Embryonic facial prominence (tissue), 1 donor: ENCODE data around the gene SLC27A5.
"Not testable (repeated sequence)": the region's sequence is repeated elsewhere in the genome, so short reads cannot be mapped to it uniquely, and the experiment has no call there.

Experiments used
- DNase-seq: peaks from one replicate; pipeline ENCODE4 v3.0.0-alpha.2; 2016; ENCODE audit errors: extremely low spot score

SLC27A5 gene

DNA sequence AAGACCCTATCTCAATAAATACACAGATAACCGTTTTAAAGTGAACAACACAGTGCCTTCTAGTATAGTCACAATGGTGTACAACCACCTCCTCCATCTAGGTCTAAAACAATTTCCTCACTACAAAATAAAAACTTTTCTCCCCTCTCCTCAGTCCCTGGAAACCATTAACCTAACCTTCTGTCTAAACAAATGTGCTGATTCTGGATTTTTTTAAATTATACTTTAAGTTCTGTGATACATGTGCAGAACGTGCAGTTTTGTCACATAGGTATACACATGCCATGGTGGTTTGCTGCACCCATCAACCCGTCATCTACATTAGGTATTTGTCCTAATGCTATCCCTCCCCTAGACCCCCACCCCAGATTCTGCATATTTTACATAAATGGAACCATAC is 17.6 kb upstream of the SLC27A5 start:
- no peak for DNase-seq

DNA sequence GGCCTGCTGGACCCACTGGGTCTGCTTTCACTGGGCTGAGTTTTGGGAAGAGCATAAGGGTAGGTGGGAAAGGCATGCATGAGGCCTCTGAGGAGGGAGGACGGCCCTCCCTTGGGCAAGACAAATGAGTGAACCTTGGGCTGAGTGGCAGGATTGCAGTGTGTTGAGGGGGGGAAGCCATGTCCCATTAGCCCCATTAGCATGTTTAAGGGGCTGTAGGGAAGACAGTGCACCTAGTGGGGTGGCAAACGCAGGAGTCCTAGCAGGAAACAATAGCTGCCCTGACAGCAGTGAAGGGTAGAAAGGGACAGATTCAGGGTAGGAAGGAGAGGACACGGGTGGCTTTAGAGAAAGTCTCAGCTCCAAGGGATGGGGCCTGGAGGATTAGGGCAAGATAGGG is 10.9 kb upstream of the SLC27A5 start:
- no peak for DNase-seq

DNA sequence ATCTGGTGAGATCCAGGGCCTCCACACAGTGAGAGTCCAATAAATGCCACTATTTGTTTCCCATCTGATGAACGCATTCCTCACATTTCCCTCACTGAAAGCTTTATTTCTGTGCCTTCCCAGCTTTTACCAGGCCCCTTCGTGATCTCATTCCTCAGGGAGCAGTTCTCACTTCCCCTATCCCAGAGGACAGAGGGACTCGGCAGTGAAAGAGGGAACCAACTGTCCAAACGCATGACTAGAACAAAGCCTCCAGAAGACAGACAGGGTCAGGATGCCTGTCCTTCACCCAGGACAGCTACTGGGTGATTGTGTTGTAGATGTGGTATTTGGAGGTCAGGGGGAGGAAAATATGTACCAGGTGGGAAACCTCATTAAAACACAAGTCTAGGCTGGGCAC is 9.9 kb upstream of the SLC27A5 start:
- DNase-seq, result no peak

DNA sequence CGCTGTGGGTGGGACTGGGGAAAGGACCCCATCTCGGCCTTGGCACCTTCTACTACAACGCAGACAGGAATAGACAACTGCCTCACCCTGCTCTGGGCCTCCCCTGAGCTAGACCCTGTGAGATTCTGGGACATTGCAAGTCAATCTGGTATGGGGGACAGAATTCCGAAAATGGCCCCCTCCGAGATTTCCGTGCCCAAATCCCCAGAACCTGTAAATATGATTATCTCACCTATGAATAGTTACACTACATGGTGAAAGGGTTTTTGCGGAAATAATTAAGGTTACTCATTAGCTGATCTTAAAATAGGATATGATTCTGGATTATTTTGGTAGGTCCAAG is 8.4 kb upstream of the SLC27A5 start:
- DNase-seq, result no peak

DNA sequence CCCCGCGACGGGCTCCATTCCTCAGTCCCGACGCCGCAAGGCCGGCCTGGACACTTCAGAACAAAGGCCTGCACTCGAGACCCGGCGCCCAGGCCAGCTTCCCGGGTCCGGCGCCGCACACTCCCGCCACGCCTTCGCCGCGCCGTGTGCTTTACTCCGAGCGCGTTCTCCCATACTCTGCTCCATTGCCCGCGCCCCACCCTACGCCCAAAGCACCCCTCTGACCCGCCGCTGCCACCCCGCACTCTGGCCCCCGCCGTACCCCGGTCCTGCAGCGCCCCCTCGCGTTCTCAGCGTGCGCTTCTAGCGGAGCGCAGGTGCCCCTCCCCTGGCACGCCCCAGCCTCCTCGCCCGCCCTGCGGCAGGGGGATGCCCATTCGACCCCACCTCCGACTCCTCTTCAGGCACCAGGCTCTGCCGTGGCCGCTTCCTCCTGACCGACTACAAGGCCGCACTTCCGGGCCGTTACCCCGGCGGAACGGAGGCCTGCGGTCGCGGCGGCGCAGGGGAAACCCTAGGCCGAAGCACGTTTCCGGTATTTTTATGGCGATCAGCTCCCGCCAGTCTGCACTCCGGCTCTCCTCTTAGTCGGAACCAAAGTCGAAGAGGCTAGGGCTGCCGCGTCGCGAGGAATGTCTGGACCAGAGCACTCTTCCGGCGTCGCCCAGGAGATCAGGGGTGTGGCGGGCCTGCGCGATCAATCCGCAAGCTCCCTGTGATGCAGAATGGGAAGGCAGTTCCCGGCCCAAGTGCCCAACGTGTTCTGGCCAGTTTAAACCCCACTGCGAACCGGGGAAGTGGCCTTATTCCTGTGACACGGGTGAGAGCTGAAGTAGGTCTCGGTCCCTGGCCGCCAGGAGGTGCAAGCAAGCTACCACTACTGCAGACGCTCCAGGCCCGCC is 7.8 kb upstream of the SLC27A5 start, which contains the start of gene ZBTB45:
Gene ZBTB45, minus strand, starts transcription at position 456 of the 902 bp plus-strand sequence. CDS start 2,137 bp downstream, outside the sequence.
- DNase-seq, result peak; percentile 96

DNA sequence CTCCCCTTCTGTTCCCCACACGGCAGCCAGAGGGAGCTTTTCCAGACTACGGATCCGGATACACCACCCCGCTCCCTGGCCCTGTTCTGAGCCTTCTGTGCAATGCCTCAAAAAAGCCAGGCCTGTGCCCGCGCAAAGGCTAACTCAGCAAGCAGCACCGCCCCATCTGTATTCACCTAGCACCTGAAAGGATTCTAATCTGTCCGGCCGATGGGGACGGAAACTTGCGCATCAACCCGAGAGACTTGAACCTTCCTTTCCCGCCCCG is 7.2 kb upstream of the SLC27A5 start:
- DNase-seq, result peak; percentile 54

DNA sequence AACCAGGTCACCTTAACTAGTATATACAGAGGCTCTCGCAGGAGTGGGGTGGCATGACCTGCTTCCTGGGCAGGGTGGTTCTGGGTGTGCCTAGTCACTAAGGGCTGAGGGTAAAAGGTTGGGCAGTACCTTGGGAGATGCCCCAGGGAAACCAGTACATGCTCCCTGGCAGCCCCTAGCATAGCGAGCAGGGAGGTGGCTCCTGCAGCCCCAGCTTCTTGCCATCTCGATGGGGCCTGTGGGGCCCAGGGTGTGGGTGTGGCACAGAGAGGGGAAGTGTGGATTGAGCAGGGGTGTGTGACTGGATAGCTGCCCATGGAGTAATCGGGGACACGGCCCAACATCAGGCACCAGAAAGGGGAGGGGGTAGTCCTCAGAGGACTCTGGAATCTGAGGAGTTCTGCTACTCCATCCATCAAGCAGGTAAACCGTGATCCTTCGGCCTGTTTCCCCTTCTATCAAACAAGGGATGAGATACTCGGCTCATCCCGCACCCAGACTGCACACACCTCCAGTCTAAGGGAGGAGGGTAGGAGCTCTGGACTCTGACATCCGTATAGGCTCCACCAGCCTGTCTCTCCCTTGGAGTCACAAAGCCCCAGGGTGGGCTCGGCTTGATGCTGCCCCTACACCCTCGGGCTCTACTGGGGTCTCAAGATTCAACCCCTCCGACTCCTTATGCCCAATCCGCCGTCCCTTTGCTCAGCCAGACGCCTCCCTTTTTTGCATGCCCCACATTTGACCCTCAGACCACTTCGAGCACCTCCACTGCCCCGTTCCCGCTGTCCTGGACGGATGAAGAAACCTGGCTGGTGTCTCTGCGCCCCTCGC is 6.7 kb upstream of the SLC27A5 start:
- no peak for DNase-seq

DNA sequence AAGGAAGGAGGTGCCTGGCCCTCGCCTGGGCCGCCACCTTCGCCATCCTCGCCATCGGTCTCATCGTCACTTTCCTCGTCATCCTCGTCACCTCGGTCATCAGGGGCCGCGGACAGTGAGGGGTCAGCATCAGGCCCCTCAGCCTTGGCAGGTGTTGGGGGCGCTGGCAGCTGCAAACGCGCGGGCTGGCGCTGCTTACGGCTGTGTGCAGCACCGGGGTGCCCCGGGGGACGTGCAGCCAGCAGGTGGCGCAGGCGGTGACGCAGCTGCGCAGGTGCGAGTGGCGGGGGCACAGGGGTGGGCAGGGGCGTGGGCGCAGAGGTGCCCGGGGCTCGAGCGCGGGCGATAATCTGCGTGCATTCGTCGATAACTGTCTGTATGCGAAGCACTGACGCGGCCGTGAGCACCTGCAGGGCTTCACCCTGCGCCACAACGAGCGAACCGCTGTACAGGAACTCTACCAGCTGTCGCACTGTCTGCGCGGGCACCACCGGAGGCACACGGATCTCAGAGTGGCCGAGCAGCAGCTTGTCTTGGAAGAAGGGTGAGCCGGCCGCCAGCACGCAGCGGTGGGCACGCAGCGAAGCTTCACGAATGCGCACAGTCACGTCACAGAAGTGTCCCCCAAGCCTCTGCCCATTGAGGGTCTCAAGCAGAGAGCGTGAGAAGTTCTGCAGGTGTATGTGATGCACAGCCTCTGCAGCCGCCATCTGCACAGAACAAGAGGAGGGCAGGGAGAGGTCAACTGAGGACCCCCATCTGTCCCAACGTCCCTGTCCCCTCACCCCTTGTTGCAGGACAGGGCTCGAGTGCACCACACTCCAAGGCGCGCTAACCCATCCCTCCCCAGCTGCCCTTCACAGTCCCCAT is 5.4 kb upstream of the SLC27A5 start:
- no peak for DNase-seq

DNA sequence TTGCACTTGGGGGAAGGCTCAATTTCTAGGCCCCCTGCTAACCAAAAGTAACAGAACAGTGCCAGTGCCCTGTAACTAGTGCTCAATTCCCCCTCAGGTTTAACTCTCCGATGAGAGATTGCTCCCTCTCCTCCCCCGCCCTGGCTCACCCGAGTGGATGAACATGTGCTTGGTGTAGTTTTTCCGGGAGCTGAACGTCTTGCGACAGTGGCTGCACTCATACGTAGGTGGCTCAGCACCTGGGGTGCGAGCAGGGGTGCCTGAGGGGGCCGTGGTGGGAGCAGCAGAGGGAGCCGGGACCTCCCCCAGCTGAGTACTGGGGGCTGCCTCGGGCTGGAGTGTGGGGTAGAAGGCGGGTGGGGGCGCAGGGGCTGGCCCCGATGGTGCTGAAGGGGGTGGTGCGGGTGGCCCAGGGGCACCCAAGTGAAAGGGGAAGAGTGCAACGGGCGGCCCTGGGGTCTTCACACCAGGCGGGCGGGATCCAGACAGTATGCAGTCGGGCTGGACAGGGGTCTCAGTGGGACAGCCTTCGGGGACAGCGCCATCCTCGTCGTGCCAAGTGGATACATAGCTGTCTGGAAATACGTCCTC is 4.5 kb upstream of the SLC27A5 start:
- DNase-seq, result no peak

DNA sequence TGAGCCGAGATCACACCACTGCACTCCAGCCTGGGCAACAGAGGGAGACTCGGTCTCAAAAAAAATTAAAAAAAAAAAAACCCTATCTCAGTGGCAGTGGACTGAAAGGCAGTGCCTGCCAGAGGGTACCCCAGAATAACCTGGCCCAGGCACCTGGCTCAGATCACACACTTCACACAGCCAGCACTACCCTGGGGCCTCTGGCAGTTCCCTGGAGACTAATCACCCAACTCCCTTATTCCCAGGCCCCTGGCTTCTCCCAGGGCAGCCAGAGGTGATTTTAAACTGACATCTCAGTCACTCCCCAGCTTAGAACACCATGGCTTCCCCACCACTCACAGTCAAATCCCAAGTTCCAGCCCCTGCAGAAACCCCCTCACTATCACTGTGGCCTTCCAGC is 3.5 kb upstream of the SLC27A5 start:
- DNase-seq, result no peak

DNA sequence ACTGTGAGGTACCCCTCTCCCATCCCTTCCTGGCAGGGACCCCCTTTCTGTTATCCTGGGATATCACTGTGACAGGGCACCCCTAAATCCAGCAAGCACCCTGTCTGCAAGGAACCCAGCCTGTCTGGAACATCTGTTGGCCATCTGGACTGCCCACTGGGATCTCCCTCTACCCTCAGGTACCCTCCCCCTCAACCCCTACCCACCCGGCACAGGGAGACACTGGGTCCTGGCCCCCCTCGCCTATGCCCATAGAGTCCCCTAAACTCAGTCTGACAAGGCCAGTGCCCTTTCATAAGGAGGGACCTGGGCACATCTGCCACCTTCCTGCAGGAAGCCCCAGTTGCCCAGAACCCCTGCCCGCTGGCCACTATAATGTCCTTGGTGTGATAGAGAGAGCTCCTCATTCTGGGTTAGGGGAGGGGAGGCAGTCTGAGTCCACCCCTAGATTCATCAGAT is 2.8 kb upstream of the SLC27A5 start:
- no peak for DNase-seq

DNA sequence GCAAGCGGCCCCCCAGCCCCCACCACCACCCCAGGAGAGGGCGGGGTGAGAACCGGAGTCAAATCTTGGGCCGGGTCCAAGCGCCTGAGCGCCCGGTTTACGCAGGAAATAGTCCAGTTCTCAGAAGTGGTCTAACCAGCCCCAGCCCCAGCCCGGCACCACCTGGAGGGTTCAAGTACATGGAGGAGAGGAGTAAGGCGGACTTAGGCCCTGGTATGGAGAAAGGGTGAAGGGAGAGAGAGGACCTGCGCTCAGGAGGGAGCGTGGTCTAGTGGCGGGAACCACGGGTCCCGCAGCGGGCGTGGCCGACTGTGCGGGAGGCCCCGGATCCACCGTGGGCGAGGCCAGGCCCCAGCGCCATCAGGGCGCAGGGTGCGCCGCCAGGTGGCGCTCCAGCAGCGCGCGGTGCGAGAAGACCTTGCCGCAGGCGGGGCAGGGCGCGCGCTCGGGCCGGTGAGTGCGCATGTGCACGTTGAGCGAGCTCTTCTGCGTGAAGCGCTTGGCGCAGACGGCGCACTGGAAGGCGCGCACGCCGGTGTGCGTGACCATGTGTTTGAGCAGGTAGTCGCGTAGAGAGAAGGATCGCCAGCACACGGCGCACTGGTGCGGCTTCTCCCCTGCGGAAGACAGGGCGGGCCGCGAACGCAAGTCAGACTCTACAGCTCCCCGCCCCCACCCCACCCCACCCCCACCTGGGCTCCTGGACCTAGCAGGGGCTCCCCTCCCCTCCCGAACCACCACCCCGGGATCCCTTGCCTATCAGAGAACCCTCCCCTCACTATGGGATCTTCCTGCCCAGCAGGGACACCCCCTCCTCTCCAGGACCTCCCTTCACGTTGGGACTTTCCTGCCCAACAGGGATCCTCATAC is 2.1 kb upstream of the SLC27A5 start:
- DNase-seq, result peak; percentile 71

DNA sequence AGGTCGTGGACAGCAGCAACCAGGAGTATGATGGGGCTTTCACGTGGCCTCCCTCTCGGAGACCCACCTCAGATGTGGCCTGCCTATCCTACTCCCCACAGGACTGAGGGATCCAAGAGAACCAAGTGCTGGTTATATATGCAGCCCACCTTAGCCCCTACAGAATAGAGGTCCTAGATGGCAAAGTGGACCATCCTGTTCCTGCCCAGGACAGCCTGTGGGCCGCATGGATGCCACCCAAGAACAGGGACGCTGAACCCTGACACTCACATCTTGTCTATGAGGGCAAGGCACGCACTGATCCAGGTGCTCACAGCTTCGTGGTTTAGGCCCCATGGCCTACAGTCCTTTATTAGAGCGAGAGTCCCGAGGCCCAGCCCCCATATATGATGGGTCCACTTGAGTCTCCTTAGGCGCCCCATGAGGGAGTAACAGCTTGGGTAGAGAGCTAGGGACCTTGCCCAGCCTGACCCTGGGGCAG is 1.5 kb upstream of the SLC27A5 start:
- DNase-seq, result no peak

DNA sequence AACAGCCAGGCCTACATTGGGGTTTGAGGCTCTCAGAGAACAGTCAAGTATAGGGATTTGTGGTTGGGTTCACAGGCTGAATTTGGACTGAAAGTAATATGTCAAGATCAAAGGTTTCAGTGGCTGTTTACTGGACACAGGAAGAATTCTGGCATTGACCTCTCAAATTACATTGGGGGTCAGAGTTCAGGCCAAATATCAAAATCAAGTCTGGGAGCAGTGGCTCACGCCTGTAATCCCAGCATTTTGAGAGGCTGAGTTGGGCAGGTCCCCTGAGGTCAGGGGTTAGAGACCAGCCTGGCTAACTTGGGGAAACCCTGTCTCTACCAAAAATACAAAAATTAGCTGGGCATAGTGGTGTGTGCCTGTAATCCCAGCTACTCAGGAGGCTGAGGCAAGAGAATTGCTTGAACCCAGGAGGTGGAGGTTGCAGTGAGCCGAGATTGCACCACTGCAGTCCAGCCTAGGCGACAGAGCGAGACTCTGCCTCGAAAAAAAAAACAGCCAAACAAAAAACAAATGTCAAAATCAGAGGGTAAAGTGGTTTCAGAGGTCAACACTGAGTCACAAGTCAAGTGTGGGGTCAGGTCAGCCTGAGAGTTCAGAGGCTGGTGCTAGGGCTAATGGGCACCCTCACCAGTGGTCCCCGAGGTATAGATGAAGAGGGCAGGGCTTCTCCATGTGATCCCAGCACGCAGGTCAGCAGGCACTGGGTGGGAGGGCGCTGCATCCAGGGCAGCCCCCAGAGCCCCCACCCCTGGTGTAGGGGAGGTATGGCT is 1.5 kb downstream of the SLC27A5 start:
- no peak for DNase-seq

DNA sequence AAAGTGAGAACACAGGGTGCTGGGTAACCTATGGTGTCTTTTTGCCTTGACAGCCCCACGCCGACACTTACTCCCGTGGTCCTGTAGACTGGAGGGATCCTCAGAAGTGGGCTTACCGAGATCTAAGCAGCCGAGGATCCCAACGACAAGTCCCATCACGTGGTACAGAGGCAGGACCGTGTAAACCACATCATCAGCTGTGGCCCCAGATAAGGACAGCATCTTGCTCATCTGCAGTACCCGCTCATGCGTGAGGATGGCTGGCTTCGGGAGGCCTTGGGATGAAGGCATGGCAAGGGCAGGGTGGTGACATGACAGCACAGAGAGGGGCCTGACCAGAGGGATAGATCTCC is 2.1 kb downstream of the SLC27A5 start:
- no peak for DNase-seq

DNA sequence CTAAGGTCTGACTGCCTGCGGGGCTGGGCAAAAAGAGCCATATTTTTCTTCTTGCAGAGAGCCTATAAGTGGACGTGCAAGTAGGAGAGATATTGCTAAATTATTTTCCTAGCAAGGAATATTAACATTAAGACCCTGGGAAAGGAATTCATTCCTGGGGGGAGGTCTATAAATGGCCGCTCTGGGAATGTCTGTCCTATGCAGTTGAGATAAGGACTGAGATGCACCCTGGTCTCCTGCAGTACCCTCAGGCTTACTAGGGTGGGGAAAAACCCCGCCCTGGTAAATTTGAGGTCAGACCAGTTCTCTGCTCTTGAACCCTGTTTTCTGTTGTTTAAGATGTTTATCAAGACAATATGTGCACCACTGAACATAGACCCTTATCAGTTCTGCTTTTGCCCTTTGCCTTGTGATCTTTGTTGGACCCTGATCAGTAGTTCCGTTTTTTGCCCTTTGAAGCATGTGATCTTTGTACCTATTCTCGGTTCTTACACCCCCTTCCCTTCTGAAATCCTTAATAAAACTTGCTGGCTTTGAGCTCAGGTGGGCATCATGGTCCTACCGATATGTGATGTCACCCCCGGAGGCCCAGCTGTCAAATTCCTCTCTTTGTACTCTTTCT is 4.1 kb downstream of the SLC27A5 start:
- DNase-seq, result not testable (repeated sequence)

DNA sequence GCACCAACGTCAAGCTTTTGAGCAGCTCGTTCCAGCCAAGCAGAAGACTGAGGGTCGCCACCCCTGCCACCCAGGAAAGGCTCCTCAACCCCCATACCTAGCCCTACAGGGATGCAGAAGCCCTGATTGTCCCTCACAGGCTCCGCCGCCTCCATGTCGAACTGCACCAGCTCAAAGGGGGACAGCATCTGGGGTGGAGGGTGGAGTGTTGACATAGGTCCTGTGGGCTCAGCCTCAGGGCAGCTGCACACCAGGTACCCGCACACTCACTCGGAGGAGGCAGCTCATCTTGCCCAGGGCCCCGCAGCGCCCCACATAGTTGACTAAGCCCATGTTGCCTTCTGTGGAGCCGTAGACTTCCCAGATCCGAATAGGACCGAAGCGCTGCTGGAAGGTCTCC is 11.6 kb downstream of the SLC27A5 start:
- DNase-seq, result no peak

DNA sequence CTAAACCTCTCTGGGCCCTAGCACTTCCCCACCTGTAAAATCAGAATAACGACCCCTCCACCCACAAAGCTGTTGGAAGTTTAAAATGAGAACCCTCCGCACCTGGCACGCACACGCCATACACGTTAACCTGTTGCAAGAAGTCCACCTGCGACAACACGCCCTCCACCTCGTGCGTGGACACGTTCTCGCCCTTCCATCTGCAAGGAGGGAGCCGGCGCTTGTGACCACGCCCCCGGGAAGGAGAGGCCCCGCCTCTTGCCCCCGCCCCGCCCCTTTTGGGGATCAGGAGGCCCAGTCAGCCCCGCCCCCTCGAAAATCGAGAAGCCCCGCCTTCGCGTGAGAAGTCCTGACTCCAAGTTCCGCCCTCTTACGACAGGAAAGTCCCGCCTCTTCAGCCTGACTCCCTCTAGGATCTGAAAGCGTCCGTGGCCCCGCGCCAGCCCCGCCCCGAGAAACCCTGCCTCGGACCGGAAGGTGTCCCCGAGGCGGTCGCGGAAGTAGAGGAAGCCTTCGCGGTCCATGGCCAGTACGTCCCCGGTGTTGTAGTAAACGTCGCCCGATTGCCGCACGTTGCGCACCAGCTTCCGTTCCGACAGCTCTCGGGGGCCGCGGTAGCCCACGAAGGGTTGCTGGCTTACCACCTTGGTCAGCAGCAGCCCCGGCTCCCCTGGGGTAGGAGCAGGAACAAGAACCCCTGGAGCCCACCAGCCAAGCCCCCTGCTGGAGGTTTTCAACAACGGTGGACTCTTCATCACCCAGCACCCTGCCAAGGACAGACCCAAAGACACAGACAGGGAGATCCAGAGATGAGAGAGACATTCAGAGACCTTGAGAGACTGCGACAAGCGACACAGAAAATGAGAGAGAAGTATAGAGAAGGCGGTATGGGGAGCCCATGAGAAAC is 12.5 kb downstream of the SLC27A5 start:
- peak; percentile 92 for DNase-seq
